K562 (cell line): ENCODE measurements around the gene TP53I3. TPM values are rescaled to one million over a fixed set of nuclear protein-coding genes. Genes with fewer than 3 reads are reported as not detected.

Source experiments
- BMI1 ChIP-seq: fragments of 150-350 bp; IDR thresholded peaks from 2 replicates; pipeline ENCODE4 v1.6.1; 2014; ENCODE audit warnings: low read length
- BRD4 ChIP-seq: fragments of 200-600 bp; sonication (generic); IDR thresholded peaks from 2 replicates; pipeline ENCODE4 v1.6.1; 2017; ENCODE audit warnings: inconsistent platforms
- CCAR2 ChIP-seq: fragments of 200-400 bp; formaldehyde crosslinking; IDR thresholded peaks from 2 replicates; pipeline ENCODE4 v1.6.1; 2017; ENCODE audit warnings: mild to moderate bottlenecking, low read depth, low read length
- FOXP1 ChIP-seq: sonication (generic); formaldehyde crosslinking; IDR thresholded peaks from 2 replicates; pipeline ENCODE4 v1.8.0; 2022; ENCODE audit warnings: mild to moderate bottlenecking, missing genetic modification reagents
- HNRNPK ChIP-seq: fragments of 200-400 bp; formaldehyde crosslinking; IDR thresholded peaks from one replicate; pipeline ENCODE4 v1.6.1; 2018; ENCODE audit warnings: mild to moderate bottlenecking, low read depth, low read length; ENCODE audit not compliant: poor library complexity, severe bottlenecking
- MECOM ChIP-seq: fragments of 250-450 bp; sonication (Bioruptor Pico); IDR thresholded peaks from 2 replicates; pipeline ENCODE4 v1.8.0; 2022; ENCODE audit warnings: inconsistent platforms
- MYC ChIP-seq, 2 experiments: fragments of 250-450 bp in 1 of 2; sonication (Bioruptor Pico) in 1 of 2; IDR thresholded peaks; 2 replicates each; pipeline versions ENCODE4 v1.5.1 to v1.6.1; 2012 to 2021; ENCODE audit warnings: low read depth in 2 of 2, borderline replicate concordance in 1 of 2, improper control_type of control experiment in 1 of 2, low read length in 1 of 2, mild to moderate bottlenecking in 1 of 2, moderate library complexity in 1 of 2
- NONO ChIP-seq, 2 experiments: fragments of 200-400 bp in 1 of 2; fragments of 450-650 bp in 1 of 2; formaldehyde crosslinking in 1 of 2; IDR thresholded peaks; 2 replicates each; pipeline ENCODE4 v1.6.1; 2017; ENCODE audit warnings: low read depth in 2 of 2, mild to moderate bottlenecking in 2 of 2, moderate library complexity in 2 of 2, low read length in 1 of 2
- POLR2A ChIP-seq: fragments of 450-650 bp; conservative IDR thresholded peaks from 2 replicates; pipeline ENCODE4 v1.6.1; 2016
- RCOR1 ChIP-seq, 2 experiments: IDR thresholded peaks; 2 replicates each; pipeline ENCODE4 v1.6.1; 2012; ENCODE audit warnings: low read depth in 2 of 2, low read length in 2 of 2, borderline replicate concordance in 1 of 2, improper control_type of control experiment in 1 of 2
- SMC3 ChIP-seq: conservative IDR thresholded peaks from 2 replicates; pipeline ENCODE4 v1.6.1; 2011; ENCODE audit warnings: low read depth, low read length, improper control_type of control experiment; ENCODE audit not compliant: insufficient read depth
- ZBTB7A ChIP-seq: IDR thresholded peaks from 2 replicates; pipeline ENCODE4 v1.6.1; 2011; ENCODE audit warnings: low read depth, mild to moderate bottlenecking, low read length, moderate library complexity, borderline replicate concordance; ENCODE audit not compliant: control insufficient read depth
- ZC3H11A ChIP-seq: IDR thresholded peaks from 2 replicates; pipeline ENCODE4 v1.6.1; 2012; ENCODE audit warnings: low read depth, low read length, improper control_type of control experiment
- polyA plus RNA-seq, 8 experiments: library from polyadenylated mRNA; depleted of rRNA in 4 of 8; stranded (reverse) in 5 of 8; unstranded in 3 of 8; fragments of >200 nt; fragmentation: Nextera tagmentation in 2 of 8; fragmentation: Illumina TruSeq in 1 of 8; extraction: Ambion mirVana in 2 of 8; extraction: Trizol in 1 of 8; gene quantifications; 2 replicates each; pipeline versions ENCODE4 v1.2.1 to v1.2.3, GENCODE V29; 2011 to 2014; ENCODE audit warnings: inconsistent platforms in 1 of 8, missing spikeins in 1 of 8
- total RNA-seq, 7 experiments: library from RNA; depleted of rRNA in 6 of 7; stranded (reverse); fragments of >200 nt in 6 of 7; fragmentation: Illumina TruSeq in 2 of 7; extraction: Trizol in 2 of 7; gene quantifications; 2 replicates each; pipeline versions ENCODE4 v1.2.1 to v1.2.3, GENCODE V29; 2011 to 2021; ENCODE audit warnings: low replicate concordance in 1 of 7
- TF ChIP-seq, protein P1 (sequence below): fragments of 450-650 bp; IDR thresholded peaks from 2 replicates; pipeline ENCODE4 v1.6.1; 2016; ENCODE audit warnings: mild to moderate bottlenecking, moderate library complexity
- TF ChIP-seq, protein P2 (sequence below): fragments of 250-450 bp; sonication (Bioruptor Pico); IDR thresholded peaks from 2 replicates; pipeline ENCODE4 v1.5.0; 2020; ENCODE audit warnings: mild to moderate bottlenecking

The TP53I3 gene
- total and polyA plus RNA-seq, 9 of the 15 experiments (the other 6 are each of a cell fraction or from before 2014, with no cell fraction given): 0.65 to 9.5 (median 5.6) TPM

DNA sequence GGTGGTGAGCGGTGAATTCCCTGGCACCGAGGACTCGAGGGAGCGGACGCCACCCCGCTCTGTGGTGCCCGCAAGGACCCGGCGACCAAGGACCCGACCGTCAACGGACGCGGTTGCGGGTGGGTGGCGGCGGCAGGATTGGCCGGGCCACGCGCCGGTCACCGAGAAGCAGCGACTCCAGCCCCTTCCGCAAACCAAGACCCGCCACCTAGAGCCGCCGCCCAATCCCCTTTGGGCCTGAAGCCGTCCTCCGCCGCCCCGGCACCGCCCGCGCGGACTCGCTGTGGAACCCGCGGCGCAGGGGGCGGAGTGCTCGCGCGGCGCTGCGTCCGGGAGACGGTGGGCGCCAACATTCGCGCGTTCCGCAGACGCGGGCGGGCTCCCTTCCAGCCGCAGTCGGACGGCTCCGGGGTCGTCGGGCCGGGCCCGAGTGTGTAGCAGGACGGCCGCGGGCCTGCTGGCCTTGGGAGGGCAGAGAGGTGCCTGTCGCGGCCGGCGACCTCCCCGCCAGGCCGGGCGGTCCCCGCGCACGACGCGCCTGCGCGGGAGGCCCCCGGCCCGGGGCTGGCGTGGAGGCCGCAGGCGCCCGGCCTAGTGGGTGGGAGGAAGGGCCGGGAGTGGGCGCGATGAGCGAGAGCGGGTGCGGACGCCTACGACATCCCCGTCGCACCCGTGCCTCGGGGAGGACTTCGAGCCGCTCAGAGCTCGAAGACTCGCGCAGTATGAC, 38.7 kb upstream of the TP53I3 start, which contains the start of the genes FAM228B and PFN4 (continued):
- TF ChIP-seq FOXP1 (CRISPR knock-in tag) (no peak), ZBTB7A (peak; percentile 70; the same call in 1 of the 2 replicates), HNRNPK (no peak), MYC (IDR thresholded peaks at IDR 0.05; ENCODE audit: low read depth, low read length) (peak; percentile 75), MYC (CRISPR knock-in tag; IDR thresholded peaks at IDR 0.05; ENCODE audit: borderline replicate concordance, low read depth) (no peak), BRD4 (no peak; the same call in 1 of the 2 replicates), ZC3H11A (no peak), RCOR1 (IDR thresholded peaks at IDR 0.05; ENCODE audit: borderline replicate concordance in 1 of 2, low read depth in 2 of 2, low read length in 2 of 2) (peak in 1 of 2 experiments; percentile 25; a peak in 1 of 4 replicates), MECOM (CRISPR knock-in tag) (no peak), CCAR2 (no peak), POLR2A (peak; percentile 86), SMC3 (no peak), BMI1 (no peak), NONO (IDR thresholded peaks at IDR 0.05; ENCODE audit: low read depth in 2 of 2, low read length in 1 of 2) (peak; percentile 88 to 95)
- TF ChIP-seq, protein P1, sequence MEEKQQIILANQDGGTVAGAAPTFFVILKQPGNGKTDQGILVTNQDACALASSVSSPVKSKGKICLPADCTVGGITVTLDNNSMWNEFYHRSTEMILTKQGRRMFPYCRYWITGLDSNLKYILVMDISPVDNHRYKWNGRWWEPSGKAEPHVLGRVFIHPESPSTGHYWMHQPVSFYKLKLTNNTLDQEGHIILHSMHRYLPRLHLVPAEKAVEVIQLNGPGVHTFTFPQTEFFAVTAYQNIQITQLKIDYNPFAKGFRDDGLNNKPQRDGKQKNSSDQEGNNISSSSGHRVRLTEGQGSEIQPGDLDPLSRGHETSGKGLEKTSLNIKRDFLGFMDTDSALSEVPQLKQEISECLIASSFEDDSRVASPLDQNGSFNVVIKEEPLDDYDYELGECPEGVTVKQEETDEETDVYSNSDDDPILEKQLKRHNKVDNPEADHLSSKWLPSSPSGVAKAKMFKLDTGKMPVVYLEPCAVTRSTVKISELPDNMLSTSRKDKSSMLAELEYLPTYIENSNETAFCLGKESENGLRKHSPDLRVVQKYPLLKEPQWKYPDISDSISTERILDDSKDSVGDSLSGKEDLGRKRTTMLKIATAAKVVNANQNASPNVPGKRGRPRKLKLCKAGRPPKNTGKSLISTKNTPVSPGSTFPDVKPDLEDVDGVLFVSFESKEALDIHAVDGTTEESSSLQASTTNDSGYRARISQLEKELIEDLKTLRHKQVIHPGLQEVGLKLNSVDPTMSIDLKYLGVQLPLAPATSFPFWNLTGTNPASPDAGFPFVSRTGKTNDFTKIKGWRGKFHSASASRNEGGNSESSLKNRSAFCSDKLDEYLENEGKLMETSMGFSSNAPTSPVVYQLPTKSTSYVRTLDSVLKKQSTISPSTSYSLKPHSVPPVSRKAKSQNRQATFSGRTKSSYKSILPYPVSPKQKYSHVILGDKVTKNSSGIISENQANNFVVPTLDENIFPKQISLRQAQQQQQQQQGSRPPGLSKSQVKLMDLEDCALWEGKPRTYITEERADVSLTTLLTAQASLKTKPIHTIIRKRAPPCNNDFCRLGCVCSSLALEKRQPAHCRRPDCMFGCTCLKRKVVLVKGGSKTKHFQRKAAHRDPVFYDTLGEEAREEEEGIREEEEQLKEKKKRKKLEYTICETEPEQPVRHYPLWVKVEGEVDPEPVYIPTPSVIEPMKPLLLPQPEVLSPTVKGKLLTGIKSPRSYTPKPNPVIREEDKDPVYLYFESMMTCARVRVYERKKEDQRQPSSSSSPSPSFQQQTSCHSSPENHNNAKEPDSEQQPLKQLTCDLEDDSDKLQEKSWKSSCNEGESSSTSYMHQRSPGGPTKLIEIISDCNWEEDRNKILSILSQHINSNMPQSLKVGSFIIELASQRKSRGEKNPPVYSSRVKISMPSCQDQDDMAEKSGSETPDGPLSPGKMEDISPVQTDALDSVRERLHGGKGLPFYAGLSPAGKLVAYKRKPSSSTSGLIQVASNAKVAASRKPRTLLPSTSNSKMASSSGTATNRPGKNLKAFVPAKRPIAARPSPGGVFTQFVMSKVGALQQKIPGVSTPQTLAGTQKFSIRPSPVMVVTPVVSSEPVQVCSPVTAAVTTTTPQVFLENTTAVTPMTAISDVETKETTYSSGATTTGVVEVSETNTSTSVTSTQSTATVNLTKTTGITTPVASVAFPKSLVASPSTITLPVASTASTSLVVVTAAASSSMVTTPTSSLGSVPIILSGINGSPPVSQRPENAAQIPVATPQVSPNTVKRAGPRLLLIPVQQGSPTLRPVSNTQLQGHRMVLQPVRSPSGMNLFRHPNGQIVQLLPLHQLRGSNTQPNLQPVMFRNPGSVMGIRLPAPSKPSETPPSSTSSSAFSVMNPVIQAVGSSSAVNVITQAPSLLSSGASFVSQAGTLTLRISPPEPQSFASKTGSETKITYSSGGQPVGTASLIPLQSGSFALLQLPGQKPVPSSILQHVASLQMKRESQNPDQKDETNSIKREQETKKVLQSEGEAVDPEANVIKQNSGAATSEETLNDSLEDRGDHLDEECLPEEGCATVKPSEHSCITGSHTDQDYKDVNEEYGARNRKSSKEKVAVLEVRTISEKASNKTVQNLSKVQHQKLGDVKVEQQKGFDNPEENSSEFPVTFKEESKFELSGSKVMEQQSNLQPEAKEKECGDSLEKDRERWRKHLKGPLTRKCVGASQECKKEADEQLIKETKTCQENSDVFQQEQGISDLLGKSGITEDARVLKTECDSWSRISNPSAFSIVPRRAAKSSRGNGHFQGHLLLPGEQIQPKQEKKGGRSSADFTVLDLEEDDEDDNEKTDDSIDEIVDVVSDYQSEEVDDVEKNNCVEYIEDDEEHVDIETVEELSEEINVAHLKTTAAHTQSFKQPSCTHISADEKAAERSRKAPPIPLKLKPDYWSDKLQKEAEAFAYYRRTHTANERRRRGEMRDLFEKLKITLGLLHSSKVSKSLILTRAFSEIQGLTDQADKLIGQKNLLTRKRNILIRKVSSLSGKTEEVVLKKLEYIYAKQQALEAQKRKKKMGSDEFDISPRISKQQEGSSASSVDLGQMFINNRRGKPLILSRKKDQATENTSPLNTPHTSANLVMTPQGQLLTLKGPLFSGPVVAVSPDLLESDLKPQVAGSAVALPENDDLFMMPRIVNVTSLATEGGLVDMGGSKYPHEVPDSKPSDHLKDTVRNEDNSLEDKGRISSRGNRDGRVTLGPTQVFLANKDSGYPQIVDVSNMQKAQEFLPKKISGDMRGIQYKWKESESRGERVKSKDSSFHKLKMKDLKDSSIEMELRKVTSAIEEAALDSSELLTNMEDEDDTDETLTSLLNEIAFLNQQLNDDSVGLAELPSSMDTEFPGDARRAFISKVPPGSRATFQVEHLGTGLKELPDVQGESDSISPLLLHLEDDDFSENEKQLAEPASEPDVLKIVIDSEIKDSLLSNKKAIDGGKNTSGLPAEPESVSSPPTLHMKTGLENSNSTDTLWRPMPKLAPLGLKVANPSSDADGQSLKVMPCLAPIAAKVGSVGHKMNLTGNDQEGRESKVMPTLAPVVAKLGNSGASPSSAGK: peak; percentile 83
- TF ChIP-seq, protein P2, sequence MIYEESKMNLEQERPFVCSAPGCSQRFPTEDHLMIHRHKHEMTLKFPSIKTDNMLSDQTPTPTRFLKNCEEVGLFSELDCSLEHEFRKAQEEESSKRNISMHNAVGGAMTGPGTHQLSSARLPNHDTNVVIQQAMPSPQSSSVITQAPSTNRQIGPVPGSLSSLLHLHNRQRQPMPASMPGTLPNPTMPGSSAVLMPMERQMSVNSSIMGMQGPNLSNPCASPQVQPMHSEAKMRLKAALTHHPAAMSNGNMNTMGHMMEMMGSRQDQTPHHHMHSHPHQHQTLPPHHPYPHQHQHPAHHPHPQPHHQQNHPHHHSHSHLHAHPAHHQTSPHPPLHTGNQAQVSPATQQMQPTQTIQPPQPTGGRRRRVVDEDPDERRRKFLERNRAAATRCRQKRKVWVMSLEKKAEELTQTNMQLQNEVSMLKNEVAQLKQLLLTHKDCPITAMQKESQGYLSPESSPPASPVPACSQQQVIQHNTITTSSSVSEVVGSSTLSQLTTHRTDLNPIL (CRISPR knock-in tag): no peak
